Stimulated activated CD8-positive, alpha-beta memory T cell treated with anti-CD3 and anti-CD28 coated beads, Interleukin-15, amount 100 ng/mL, for 24 hours (primary cell): ENCODE results near the gene CGA.

Source experiments
- DNase-seq: peaks from one replicate; pipeline ENCODE4 v3.0.0-alpha.2; 2020; ENCODE audit warnings: low read depth

CGA gene

GRCh38 chr6:87088076-87088475 is 6.8 kb downstream of the CGA start:
- no peak for DNase-seq

DNA sequence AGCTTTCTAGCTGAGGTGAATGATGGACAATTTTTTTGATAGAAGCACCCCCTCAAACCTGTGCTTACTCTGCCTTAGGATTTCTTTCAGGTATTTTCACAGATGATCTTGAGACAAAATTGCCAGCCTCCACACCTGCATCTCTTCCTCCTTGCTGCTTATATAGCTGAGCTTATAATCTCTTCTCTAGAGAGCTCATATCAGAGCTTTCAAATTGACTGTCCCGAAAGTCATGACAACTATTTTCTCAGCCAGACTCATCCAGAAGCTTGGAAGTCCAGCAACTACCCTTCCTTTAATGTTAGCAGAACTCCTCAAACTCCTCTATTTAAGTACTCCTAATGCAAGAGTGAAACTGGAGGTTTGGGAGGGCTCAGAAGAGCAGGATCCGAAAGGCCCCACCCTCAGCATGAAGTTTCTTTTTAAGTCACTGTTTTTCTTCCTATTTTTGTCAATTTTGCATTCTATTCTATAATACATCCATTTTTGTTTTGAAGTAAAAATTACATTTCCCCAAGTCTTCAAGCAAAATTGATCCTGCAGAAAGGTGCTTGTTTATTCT is 12.7 kb downstream of the CGA start:
- no peak for DNase-seq

DNA sequence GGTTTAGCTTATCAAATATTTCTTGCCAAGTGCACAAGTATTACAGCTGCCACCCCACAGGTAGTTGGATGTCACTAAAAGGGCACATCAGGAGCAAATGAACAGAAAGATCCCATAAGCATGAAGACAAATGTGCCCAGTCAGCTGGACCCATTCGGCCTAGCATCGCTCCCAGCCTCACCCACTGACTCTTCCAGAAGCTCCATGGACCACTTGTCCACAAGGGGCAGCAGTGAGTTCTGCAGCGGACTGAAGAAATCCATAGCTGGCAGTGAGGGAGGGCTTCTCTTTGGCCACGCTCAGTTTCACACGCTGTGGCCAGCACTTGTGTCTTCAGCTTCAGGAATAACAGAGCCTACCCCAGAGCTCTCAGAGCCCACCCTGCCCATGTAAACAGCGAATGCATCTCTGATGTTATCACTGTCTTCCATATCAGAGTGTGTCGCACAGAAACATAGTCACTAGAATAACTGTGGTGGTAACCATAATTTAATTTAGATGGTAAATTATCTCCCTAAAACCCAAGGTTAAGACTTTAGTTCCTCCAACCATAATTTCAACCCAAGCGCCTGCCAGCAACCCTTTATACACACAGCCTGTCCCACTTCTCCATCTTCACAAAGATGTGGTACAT is 15.8 kb downstream of the CGA start:
- DNase-seq = peak; percentile 6

DNA sequence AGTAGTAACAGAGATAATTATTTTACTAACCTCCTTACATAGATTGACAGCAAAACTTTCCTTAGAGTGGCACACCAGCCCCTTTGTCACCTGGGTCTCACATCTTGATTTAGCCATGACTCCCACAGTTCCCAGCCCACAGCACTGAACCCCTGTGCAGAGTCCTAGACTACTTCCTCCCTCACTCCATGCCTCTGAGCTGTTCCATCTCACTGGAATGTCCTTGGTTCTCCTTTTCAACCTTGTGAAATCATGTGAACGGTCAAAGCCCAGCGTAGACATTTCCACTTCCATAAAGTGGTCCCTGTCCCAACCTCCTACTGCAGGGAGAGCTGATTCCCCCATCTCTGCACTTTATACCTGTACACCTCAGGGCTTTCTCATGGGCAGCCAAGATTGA is 19.7 kb downstream of the CGA start:
- DNase-seq = no peak

DNA sequence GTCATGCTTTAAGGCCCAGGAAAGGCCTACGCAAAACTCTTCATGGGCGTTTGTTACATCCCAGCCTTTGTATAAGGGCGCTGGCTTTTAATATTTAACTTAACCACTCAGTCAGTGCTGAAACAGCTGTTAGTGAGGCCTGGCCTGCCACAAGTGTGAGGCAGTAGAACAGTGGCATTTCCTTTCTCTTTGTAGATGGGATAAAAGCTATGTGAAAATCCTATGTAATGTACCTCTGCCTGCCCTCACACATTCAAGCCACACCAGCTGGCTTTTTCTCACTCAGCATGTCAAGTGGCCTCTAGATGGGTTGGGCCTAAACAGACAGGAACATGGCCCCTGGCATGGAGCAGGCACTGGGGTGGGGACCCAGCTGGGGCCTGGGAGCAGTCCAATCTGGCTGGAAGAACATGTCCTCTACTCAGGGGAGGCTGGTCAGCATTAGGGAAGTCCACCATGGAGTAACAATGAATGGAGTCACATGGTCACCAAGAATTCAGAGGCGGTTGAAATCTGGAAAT is 20.7 kb downstream of the CGA start:
- no peak for DNase-seq

DNA sequence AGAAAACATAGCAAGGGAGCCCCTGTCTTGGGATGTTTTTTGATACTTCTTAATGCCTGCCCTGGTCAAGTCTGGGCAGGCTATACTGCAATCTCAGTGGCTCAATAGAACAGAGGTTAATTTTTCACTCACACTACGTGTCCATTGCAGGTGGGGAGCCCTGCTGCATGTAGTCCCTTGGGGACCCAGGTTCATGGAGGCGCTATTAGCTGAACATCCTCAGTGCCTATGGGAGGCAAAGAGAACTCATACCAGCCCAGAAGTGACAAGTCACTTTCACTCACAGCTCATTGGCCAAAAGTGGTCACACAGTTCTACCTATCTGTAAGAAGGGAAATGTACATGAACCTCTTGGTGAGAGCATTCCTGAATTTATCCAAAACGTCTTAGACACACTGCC is 23.2 kb downstream of the CGA start:
- DNase-seq = no peak

DNA sequence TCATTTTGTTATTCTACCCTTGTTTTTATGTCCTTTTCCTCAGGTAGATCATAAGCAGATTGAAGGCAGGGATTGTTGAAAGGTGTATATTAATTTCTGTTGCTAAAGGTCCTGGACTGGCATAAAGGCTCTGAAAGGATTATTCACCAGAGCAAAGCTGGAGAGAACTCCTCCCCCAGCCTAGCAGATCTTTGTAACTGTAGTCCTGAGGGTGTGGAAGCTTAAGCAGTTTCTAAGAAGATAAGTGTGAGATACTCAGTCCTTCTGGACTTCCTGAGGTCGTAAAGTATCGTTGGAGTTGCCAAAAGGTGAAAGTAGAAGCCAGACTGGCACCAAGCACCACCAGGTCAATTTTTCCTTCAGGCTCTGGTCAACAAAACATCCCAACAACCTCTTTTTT is 24.2 kb downstream of the CGA start:
- no peak for DNase-seq

DNA sequence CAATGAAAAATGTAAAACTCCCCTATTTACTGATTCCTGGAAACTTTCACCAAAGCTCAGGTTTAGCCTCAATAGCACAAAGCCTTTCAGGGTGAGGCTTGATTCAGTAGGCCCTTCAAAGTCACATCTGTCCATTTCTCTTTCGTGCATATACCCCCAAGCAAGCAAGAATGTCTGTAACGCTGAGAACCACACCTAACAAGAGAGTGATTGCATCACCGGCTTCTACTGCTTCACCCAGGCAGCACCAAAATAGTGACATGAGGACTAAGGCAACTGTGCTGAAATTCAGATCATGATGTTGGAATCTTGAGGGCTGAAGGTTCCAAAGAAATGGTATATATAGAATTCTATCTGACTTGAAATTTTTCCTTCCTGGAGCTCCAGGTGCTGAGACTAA is 26.1 kb downstream of the CGA start:
- DNase-seq = no peak

- no peak for DNase-seq
Measured at GRCh38 chr6:87066449-87067333, 28.2 kb downstream of the CGA start.

DNA sequence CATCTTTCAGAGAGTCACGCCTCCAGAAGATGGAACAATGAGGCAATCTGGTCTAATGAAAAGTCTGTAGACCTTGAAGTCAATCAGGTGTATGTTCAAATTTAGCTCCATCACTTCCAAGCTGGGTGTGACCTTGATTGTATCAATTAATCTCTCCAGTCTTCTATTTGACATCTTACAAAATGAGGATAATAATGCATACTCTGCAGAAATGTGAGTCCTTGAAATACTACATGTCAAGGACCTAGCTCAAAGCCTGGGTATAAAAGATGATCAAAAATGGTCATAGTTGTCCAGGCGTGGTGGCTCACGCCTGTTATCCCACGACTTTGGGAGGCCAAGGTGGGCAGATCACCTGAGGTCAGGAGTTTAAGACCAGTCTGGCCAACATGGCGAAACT is 29.8 kb downstream of the CGA start:
- no peak for DNase-seq

DNA sequence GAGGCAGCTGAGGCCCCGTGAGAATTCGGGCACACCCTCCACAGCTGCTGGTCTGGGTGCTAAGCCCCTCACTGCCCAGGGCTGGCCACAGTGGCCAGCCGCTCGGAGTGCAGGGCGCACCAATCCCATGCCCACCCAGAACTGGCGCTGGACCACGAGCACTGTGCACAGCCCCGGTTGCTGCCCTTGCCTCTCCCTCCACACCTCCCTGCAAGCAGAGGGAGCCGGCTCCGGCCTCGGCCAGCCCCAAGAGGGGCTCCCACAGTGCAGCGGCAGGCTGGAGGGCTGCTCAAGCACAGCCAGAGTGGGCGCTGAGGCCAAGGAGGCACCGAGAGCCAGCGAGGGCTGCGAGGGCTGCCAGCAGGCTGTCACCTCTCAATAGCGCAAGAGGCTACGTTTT is 35.0 kb downstream of the CGA start:
- no peak for DNase-seq

DNA sequence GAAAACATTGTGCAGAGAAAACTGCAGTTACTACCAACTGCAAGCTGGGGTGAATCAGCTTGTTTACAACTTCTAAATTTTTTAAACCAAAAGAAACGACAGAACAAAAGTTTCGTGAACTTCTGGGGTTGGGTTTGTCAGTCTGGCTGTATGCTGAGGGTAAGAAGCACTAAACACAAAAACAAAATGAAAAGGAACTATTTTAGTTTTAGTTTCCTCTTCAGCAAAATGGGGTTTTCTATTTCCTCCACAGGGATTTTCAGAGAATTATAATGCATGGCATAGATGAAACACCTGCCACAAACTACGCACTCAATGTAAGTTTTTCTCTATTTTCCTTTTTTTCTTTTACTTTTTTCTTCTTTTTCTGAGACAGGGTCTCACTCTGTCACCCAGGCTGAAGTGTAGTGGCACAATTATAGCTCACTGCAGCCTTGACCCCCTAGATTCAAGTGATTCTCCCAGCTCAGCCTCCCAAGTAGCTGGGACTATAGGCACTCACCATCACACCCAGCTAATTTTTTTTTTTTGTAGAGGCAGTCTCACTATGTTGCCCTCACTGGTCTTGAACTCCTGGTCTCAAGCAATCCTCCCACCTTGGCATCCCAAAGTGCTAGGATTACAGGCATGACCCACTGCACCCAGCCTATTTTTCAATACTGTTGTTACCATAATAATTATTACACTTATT is 40.6 kb downstream of the CGA start:
- no peak for DNase-seq

- DNase-seq = no peak
Measured at GRCh38 chr6:87053312-87053711, 41.6 kb downstream of the CGA start.

DNA sequence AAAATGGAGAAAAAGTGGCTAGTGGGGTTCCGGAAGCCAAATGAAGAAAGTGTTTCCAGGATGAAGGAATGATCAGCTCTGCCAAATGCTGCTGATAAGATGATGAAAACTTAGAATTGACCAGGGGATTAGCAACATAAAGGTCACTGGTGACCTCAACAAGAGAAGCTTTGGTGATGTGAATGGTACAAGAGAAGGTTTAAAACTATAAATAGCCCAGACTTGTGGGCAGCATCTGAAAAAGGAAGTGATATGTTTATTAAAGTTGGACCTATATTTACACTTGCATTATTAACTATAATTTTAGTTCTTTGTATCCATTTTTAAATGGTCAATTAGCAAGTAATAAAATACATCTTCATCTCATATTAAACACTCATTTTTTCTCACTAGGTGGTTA is 45.1 kb downstream of the CGA start:
- DNase-seq = no peak

DNA sequence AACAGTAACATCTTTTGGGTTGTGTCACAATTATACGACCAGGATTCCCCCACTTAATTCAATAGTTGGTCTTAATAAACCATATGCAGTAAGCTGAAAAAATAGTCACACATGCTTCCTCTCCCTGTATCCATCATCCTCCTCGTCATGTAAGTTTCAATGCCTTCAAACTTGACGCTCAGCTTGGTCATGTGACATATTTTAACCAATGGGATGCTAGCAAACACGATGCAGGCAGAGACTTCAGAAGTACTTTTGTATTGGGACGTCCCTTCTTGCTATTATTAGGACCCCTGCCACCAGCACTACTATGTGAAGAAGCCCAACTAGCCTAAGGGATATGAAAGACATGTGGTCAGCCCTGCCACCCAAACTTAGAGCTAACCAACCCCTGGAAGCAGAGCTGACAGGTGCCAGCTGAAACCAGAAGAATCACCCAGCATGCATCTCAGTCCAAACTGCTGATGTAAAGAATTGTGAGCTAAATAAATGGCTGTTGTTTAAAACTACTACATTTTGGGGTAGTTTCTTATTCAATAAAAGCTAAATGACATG is 49.3 kb downstream of the CGA start:
- DNase-seq = no peak

GRCh38 chr6:87040729-87041128 is 54.2 kb downstream of the CGA start:
- DNase-seq = no peak
